GM12878 (cell line): ENCODE results near the gene XPC.

ENCODE experiments used
- CBX5 ChIP-seq: sonication (generic); IDR thresholded peaks from 2 replicates; pipeline ENCODE4 v1.6.1; 2016; ENCODE audit warnings: low read depth, moderate library complexity, mild to moderate bottlenecking, inconsistent platforms
- CREM ChIP-seq: IDR thresholded peaks from 2 replicates; pipeline ENCODE4 v1.6.1; 2014; ENCODE audit warnings: antibody characterized with exemption, low read depth
- EP300 ChIP-seq, 2 experiments: fragments of 150-350 bp in 1 of 2; IDR thresholded peaks; 2 replicates each; pipeline ENCODE4 v1.6.1; 2011 to 2012; ENCODE audit warnings: low read depth in 2 of 2, low read length in 2 of 2, borderline replicate concordance in 1 of 2, improper control_type of control experiment in 1 of 2, inconsistent platforms in 1 of 2; ENCODE audit not compliant: control insufficient read depth in 1 of 2
- MAX ChIP-seq: IDR thresholded peaks from 2 replicates; pipeline ENCODE4 v1.6.1; 2012; ENCODE audit warnings: low read depth, low read length, improper control_type of control experiment
- POLR2AphosphoS5 ChIP-seq: IDR thresholded peaks from 2 replicates; pipeline ENCODE4 v1.6.1; 2011; ENCODE audit warnings: mild to moderate bottlenecking, low read length, inconsistent platforms
- USF1 ChIP-seq: IDR thresholded peaks from 2 replicates; pipeline ENCODE4 v1.6.1; 2011; ENCODE audit warnings: borderline replicate concordance, low read depth, mild to moderate bottlenecking, moderate library complexity, mixed read lengths, low read length; ENCODE audit not compliant: insufficient read depth; ENCODE audit errors: extremely low read length
- ZBTB40 ChIP-seq: fragments of 450-650 bp; IDR thresholded peaks from 2 replicates; pipeline ENCODE4 v1.6.1; 2016; ENCODE audit warnings: mild to moderate bottlenecking, moderate library complexity, borderline replicate concordance

GRCh38 chr3:14110699-14111098 lies 67.7 kb downstream of the XPC start:
- TF ChIP-seq POLR2AphosphoS5: no peak
- TF ChIP-seq EP300 (IDR thresholded peaks at IDR 0.05; ENCODE audit: borderline replicate concordance in 1 of 2, control insufficient read depth in 1 of 2, low read depth in 2 of 2, low read length in 2 of 2): no peak
- TF ChIP-seq CREM: no peak
- no peak for TF ChIP-seq MAX
- no peak for TF ChIP-seq CBX5
- no peak for TF ChIP-seq USF1
- TF ChIP-seq ZBTB40: no peak
